Stimulated activated naive CD8-positive, alpha-beta T cell treated with anti-CD3 and anti-CD28 coated beads, Interleukin-15, amount 100 ng/mL, for 72 hours (primary cell): ENCODE data around the gene SVOPL.

ENCODE experiments used
- ATAC-seq: fragments of 150-1000 bp; cut with Tn5 transposase; 2 replicates; pipeline ENCODE4 v1.10.0; 2021; ENCODE audit warnings: mild to moderate bottlenecking, moderate library complexity
- DNase-seq, 2 donors: peaks; one replicate each; pipeline ENCODE4 v3.0.0; 2021 to 2022
- H3K27ac Mint-ChIP-seq, 2 donors: one replicate each; pipeline ENCODE4 v1.8.0; 2022; ENCODE audit warnings: mild to moderate bottlenecking in 2 of 2, mixed read lengths in 2 of 2, moderate library complexity in 2 of 2
- H3K27me3 Mint-ChIP-seq: one replicate; pipeline ENCODE4 v1.8.0; 2022; ENCODE audit warnings: mixed read lengths
- H3K4me1 Mint-ChIP-seq: one replicate; pipeline ENCODE4 v1.8.0; 2022; ENCODE audit warnings: mild to moderate bottlenecking, mixed read lengths
- H3K4me3 Mint-ChIP-seq, 2 donors: one replicate each; pipeline ENCODE4 v1.8.0; 2022; ENCODE audit warnings: mild to moderate bottlenecking in 2 of 2, mixed read lengths in 2 of 2, moderate library complexity in 1 of 2
- H3K9me3 Mint-ChIP-seq, 2 donors: one replicate each; pipeline ENCODE4 v1.8.0; 2022; ENCODE audit warnings: mixed read lengths in 2 of 2

The SVOPL gene

DNA sequence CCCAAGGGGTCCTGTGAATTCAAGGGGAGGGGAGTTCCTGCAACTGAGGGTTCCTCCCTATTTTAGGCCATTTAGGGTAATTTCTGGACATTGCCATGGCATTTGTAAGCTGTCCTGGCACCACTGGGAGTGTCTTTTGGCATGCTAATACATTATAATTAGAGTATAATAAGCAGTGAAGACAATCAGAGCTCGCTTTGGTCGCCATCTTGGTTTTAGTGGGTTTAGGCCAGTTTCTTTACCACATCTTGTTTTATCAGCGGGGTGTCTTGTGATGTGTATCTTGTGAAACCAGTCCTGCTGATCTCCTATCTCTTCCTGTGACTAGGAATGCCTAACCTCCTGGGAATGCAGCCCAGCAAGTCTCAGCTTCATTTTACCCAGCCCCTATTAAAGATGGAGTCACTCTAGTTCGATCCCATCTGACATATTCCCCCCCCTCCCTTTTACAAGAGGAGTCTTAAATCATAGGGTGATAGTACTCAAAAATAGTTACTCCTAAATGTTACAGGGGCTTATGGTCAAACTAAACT, 43.2 kb downstream of the SVOPL start:
- DNase-seq, result no peak
- H3K4me3 Mint-ChIP-seq, result no peak overlapping the region
- ATAC-seq, result no peak

DNA sequence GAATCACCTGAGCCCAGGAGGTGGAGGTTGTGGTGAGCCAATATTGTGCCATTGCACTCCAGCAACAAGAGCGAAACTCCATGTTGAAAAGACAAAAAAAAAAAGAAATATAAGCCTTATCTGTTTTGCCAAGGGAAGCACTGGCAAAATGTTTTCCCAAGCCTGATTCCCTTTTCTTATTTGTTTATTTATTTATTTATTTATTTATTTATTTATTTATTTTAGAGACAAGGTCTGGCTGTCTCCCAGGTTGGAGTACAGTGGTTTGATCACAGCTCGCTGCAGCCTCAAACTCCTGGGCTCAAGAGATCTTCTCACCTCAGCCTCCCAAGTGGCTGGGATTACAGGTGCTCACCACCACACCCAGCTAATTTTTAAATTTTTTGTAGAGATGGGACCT, 44.2 kb downstream of the SVOPL start:
- Mint-ChIP-seq H3K4me1 (no peaks in the 10 kb centered on the region), H3K27ac (no peak overlapping the region), H3K9me3 (no peaks in the 10 kb centered on the region), H3K27me3 (no peaks in the 10 kb centered on the region), H3K4me3 (no peak overlapping the region)
- no peak for DNase-seq
- ATAC-seq, result no peak

More for the DNA sequence above, 43.2 kb downstream of the SVOPL start:
- no peaks in the 10 kb centered on the region for H3K4me1 Mint-ChIP-seq
- no peaks in the 10 kb centered on the region for H3K27me3 Mint-ChIP-seq
- H3K9me3 Mint-ChIP-seq, result no peaks in the 10 kb centered on the region
- H3K27ac Mint-ChIP-seq, result no peak overlapping the region

DNA sequence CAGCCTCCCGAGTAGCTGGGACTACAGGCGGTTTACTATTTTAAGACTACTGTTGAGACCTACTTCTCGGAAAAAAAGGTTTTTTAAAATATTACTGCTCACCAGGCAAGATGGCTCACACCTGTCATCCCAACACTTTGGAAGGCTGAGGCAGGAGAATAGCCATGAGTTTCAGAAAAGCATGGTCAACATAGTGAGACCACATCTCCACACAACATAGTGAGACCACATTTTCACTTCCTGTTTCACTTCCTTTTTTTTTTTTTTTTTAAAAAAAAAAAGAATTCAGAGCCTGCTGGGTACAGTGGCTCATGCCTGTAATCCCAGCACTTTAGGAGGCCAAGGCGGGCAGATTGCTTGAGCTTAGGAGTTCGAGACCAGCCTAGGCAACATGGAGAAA, 46.5 kb downstream of the SVOPL start:
- Mint-ChIP-seq H3K4me3 (no peak overlapping the region), H3K27me3 (no peaks in the 10 kb centered on the region), H3K9me3 (no peaks in the 10 kb centered on the region), H3K27ac (no peak overlapping the region), H3K4me1 (no peaks in the 10 kb centered on the region)
- ATAC-seq, result no peak
- no peak for DNase-seq

DNA sequence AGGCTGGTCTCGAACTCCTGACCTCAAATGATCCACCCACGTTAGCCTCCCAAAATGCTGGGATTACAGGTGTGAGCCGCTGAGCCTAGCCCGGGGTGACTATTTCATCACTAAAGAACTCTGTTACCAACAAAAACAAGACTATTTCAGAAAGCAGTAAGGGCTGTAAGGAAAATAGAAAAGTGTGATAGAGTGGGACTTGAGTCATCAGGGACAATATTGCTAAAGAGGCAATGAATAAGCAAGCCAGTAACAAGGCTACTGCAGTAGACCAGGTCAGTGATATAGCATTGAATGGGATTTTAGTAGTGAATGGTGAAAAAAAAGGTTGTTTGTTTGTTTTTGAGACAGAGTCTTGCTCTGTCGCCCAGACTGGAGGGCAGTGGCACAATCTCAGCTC, 51.7 kb downstream of the SVOPL start:
- DNase-seq (no peak), ATAC-seq (no peak)
- H3K4me1 Mint-ChIP-seq, result peaks cover 4% of the 10 kb centered on the region

GRCh38 chr7:138645284-138645683, 55.9 kb downstream of the SVOPL start:
- H3K27ac Mint-ChIP-seq, result no peak overlapping the region
- H3K4me3 Mint-ChIP-seq, result no peak overlapping the region
- ATAC-seq, result no peak
- peaks cover 0 to 12% of the 10 kb centered on the region in 2 donors for H3K9me3 Mint-ChIP-seq
- H3K4me1 Mint-ChIP-seq, result peaks cover 4% of the 10 kb centered on the region
- DNase-seq, result no peak
- H3K27me3 Mint-ChIP-seq, result no peaks in the 10 kb centered on the region

More for the DNA sequence above, 51.7 kb downstream of the SVOPL start:
- H3K27ac Mint-ChIP-seq, result peak overlapping the region in 1 of 2 donors; percentile 61
- H3K4me3 Mint-ChIP-seq, result no peak overlapping the region
- H3K27me3 Mint-ChIP-seq, result no peaks in the 10 kb centered on the region
- H3K9me3 Mint-ChIP-seq, result peaks cover 0 to 12% of the 10 kb centered on the region in 2 donors

DNA sequence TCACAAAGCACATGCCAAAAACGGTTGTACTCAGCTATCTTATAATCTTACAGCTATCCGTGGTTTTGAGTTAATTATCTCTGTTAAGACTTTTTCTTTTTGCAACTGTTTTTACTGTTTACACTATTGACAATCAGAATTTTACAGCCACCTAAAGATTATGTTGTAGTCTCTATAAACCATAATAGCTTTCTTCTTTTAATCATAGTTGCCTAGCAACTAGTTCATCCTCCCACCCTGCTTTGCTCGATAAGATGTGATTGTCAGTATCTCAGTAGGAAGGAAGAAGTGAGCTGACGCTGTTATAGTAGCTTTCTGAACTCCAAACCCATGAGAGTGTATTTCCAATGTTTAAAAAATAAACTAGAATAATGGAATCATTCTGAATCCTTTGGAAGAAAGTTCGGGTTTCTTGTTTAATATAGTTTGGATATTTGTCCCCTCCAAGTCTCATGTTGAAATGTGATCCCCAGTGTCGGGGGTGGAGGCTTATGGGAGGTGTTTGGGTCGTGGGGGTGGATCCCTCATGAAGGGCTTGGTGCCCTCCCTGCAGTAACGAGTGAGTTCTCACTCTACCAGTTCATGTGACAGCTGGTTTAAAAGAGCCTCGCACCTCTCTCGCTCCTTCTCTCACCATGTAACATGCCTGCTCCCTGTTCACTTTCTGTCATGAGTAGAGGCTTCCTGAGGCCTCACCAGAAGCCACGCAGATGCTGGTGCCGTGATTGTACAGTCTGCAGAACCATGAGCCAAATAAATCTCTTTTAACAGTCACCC, 68.1 kb downstream of the SVOPL start:
- Mint-ChIP-seq H3K27me3 (no peaks in the 10 kb centered on the region), H3K27ac (no peak overlapping the region), H3K4me3 (no peak overlapping the region), H3K4me1 (peaks cover 29% of the 10 kb centered on the region), H3K9me3 (no peaks in the 10 kb centered on the region)
- no peak for DNase-seq
- no peak for ATAC-seq

- no peaks in the 10 kb centered on the region for H3K9me3 Mint-ChIP-seq
- H3K4me3 Mint-ChIP-seq, result no peak overlapping the region
- H3K27ac Mint-ChIP-seq, result no peak overlapping the region
- H3K4me1 Mint-ChIP-seq, result peaks cover 29% of the 10 kb centered on the region
- H3K27me3 Mint-ChIP-seq, result no peaks in the 10 kb centered on the region
- DNase-seq (no peak), ATAC-seq (no peak)
These were observed 68.8 kb downstream of the SVOPL start for GRCh38 chr7:138632384-138632783.

- no peaks in the 10 kb centered on the region for H3K9me3 Mint-ChIP-seq
- peaks cover 50% of the 10 kb centered on the region for H3K4me1 Mint-ChIP-seq
- H3K4me3 Mint-ChIP-seq, result peak overlapping the region in 1 of 2 donors; percentile 30
- no peak overlapping the region for H3K27ac Mint-ChIP-seq
- ATAC-seq, result no peak
- H3K27me3 Mint-ChIP-seq, result no peaks in the 10 kb centered on the region
- DNase-seq, result no peak
These were observed 71.0 kb downstream of the SVOPL start for GRCh38 chr7:138630059-138630610.

- Mint-ChIP-seq H3K27ac (no peak overlapping the region), H3K9me3 (no peaks in the 10 kb centered on the region), H3K4me1 (peaks cover 49% of the 10 kb centered on the region), H3K27me3 (no peaks in the 10 kb centered on the region), H3K4me3 (no peak overlapping the region)
- ATAC-seq, result no peak
- no peak for DNase-seq
These were observed 73.8 kb downstream of the SVOPL start for GRCh38 chr7:138627361-138627760.

GRCh38 chr7:138626846-138627245, 74.3 kb downstream of the SVOPL start:
- DNase-seq (no peak), ATAC-seq (no peak)
- H3K9me3 Mint-ChIP-seq, result no peaks in the 10 kb centered on the region
- no peaks in the 10 kb centered on the region for H3K27me3 Mint-ChIP-seq
- peaks cover 48% of the 10 kb centered on the region for H3K4me1 Mint-ChIP-seq
- H3K4me3 Mint-ChIP-seq, result no peak overlapping the region
- H3K27ac Mint-ChIP-seq, result peak overlapping the region in 1 of 2 donors; percentile 19

- Mint-ChIP-seq H3K27ac (peak overlapping the region; percentile 78 to 88), H3K4me3 (peak overlapping the region; percentile 48 to 63), H3K4me1 (peaks cover 46% of the 10 kb centered on the region), H3K27me3 (no peaks in the 10 kb centered on the region), H3K9me3 (no peaks in the 10 kb centered on the region)
- peak; percentile 73 for ATAC-seq
- DNase-seq, result peak; percentile 13 to 21
These were observed 75.3 kb downstream of the SVOPL start for GRCh38 chr7:138625849-138626230.

- peak overlapping the region; percentile 78 to 88 for H3K27ac Mint-ChIP-seq
- H3K4me3 Mint-ChIP-seq, result peak overlapping the region; percentile 48 to 63
- ATAC-seq, result peak; percentile 72
- no peaks in the 10 kb centered on the region for H3K27me3 Mint-ChIP-seq
- H3K9me3 Mint-ChIP-seq, result no peaks in the 10 kb centered on the region
- peaks cover 40% of the 10 kb centered on the region for H3K4me1 Mint-ChIP-seq
- no peak for DNase-seq
These were observed 75.9 kb downstream of the SVOPL start for GRCh38 chr7:138625084-138625848.

- no peak for ATAC-seq
- H3K4me3 Mint-ChIP-seq, result no peak overlapping the region
- peaks cover 35% of the 10 kb centered on the region for H3K4me1 Mint-ChIP-seq
- no peak overlapping the region for H3K27ac Mint-ChIP-seq
- H3K27me3 Mint-ChIP-seq, result no peaks in the 10 kb centered on the region
- no peak for DNase-seq
- H3K9me3 Mint-ChIP-seq, result no peaks in the 10 kb centered on the region
These were observed 78.3 kb downstream of the SVOPL start for GRCh38 chr7:138622841-138623240.

- no peaks in the 10 kb centered on the region for H3K9me3 Mint-ChIP-seq
- H3K27me3 Mint-ChIP-seq, result no peaks in the 10 kb centered on the region
- no peak overlapping the region for H3K27ac Mint-ChIP-seq
- ATAC-seq, result no peak
- H3K4me1 Mint-ChIP-seq, result peaks cover 7% of the 10 kb centered on the region
- no peak for DNase-seq
- no peak overlapping the region for H3K4me3 Mint-ChIP-seq
These were observed 82.2 kb downstream of the SVOPL start for GRCh38 chr7:138618933-138619332.

GRCh38 chr7:138618506-138618905, 82.7 kb downstream of the SVOPL start:
- DNase-seq (no peak), ATAC-seq (no peak)
- H3K27ac Mint-ChIP-seq, result no peak overlapping the region
- peaks cover 7% of the 10 kb centered on the region for H3K4me1 Mint-ChIP-seq
- H3K27me3 Mint-ChIP-seq, result no peaks in the 10 kb centered on the region
- H3K4me3 Mint-ChIP-seq, result no peak overlapping the region
- no peaks in the 10 kb centered on the region for H3K9me3 Mint-ChIP-seq

GRCh38 chr7:138616085-138616484, 85.1 kb downstream of the SVOPL start:
- Mint-ChIP-seq H3K4me3 (no peak overlapping the region), H3K27ac (no peak overlapping the region), H3K4me1 (peaks cover 7% of the 10 kb centered on the region), H3K27me3 (no peaks in the 10 kb centered on the region), H3K9me3 (peaks cover 0 to 5% of the 10 kb centered on the region in 2 donors)
- no peak for ATAC-seq
- no peak for DNase-seq
